GM20000 (cell line): ENCODE measurements around the gene PAH.

ENCODE experiments used
- DNase-seq: peaks from one replicate; pipeline ENCODE4 v3.0.0; 2012; ENCODE audit warnings: low spot score
- TF ChIP-seq, protein P1 (sequence below): IDR thresholded peaks from 2 replicates; pipeline ENCODE4 v1.5.1; 2012; ENCODE audit warnings: mild to moderate bottlenecking, control low read depth; ENCODE audit errors: extremely low read depth, missing control alignments

PAH gene

DNA sequence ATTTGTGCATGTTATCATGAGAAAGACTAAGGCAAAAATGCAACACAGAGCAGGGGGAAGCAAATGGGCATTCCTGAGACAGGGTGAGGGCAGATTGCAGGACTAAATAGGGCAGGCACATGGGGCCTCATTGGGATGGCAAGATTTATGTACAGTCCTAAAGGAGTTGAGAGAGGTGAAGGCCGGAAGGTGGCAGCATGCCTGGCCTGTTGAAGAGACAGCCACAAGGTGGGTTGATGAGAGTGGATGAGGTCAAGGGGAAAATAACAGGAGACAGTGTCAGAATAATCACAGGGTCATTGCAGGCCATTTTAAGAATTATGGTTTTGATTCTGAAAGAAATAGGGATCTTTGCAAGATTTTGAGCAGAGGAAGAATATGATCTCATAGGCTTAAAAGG is 21.0 kb downstream of the PAH start:
- DNase-seq: no peak
- TF ChIP-seq, protein P1, sequence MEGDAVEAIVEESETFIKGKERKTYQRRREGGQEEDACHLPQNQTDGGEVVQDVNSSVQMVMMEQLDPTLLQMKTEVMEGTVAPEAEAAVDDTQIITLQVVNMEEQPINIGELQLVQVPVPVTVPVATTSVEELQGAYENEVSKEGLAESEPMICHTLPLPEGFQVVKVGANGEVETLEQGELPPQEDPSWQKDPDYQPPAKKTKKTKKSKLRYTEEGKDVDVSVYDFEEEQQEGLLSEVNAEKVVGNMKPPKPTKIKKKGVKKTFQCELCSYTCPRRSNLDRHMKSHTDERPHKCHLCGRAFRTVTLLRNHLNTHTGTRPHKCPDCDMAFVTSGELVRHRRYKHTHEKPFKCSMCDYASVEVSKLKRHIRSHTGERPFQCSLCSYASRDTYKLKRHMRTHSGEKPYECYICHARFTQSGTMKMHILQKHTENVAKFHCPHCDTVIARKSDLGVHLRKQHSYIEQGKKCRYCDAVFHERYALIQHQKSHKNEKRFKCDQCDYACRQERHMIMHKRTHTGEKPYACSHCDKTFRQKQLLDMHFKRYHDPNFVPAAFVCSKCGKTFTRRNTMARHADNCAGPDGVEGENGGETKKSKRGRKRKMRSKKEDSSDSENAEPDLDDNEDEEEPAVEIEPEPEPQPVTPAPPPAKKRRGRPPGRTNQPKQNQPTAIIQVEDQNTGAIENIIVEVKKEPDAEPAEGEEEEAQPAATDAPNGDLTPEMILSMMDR: peak; percentile 11

DNA sequence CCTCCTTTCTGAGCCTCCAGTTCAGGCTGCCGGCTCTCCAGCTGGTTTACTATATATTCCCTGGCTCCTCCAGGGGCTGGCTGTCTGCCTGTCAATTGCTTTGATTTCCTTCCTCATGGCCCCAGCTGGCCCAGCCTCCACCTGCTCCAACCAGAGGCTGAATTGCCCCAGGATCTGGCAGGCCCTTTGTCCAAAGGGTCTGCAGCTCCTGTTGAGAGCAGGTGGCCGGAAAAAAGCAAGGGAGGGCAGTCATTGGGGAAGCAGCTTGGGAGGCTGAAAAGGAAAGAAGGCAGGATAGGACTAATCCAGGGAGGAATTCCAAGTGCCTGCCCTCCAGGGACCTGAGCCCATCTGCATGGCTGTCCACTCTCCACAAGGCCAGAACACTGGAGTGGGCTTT is 25.3 kb downstream of the PAH start:
- DNase-seq: no peak
- TF ChIP-seq, protein P1: no peak

DNA sequence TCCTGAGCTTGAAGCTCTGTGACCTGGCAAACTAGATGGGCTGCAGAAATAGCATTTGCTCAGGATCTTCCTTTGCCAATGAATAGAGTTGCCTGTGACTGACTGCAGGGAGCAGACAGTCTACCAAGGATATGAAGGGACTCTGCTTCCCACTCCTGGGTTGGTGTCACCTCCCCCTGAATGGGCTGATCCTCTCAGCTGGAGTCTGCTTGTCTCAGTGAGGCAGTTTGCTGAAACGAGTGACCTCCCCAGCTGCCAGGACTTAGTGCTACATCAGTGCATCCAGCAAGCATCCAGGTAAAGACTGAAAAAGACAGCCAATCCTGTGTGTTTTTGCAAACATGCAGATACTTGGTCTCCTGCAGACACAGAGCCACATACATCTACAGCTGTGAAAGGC is 28.5 kb downstream of the PAH start:
- no peak for DNase-seq
- TF ChIP-seq, protein P1: no peak

DNA sequence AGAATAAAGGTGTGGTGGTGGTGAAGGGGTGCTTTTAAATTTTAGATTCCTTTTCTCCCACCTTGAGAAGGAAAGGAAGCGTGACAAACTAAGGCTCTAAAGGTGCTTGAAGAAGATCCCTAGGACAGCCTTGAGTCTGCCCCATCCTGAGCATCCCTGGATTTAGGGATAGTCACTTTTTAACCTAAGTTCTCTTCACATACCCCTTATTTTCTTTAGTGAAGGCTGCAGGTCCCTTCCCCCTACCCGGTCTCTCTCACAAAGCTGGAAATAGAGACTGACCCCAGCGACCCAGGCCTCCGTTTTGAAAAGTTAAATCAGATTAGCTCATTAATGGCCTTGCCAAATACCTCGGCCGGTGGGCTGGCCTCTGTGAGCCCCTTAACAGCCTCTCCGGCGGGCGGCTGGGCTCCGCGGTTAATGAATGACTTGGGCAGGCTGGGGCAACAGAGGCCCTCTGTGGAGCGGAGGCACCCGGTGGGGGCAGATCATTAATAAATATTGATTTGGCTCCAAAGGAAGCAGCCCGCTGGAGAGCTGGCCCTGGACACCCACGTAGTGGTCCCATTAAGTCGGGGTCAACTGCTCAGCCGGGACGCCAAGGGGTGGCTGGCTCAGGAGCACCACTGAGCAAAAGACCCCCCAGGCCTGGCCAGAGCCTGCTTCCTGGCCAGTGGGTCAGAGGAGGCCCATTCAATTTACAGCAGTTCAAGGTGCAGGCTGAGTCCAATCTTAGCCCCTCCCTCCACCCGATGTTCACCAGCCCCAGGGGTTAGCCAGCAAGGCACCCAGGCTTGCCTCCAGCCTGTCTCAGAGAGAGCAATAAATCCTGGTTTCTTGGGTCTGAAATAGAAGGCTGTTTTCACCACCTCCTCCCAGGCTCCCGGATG is 31.8 kb downstream of the PAH start:
- no peak for DNase-seq

DNA sequence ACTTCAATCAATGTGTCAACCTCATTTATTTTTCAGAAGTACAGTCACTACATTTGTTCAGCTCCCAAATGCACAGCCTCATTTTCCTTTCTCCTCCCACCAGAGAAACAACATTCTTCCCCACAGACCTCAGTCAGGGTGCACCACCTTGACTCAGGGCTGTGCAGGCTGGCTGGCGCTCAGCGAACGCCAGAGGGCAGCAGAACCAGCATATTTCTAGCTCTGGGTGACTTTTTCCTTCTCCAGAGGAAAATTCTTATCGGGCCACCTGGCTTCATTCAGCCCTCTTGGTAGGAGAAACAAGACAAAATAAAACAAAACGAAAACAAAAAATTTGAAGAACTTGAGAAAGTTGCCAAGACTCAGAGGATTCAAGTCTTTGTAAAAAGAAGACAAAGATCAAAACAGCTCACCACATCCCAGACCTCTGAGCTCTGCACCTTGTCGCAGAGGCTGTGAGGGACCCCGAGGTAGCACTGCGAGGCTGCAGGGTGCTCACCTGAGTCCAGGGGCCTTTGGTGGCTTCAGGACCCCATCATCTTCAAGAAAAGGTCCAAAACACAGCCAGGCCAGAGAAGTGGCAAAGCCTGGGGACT is 33.7 kb downstream of the PAH start:
- peak; percentile 57 for DNase-seq
- TF ChIP-seq, protein P1: peak; percentile 87

More for the DNA sequence above, 31.8 kb downstream of the PAH start:
- TF ChIP-seq, protein P1: no peak

DNA sequence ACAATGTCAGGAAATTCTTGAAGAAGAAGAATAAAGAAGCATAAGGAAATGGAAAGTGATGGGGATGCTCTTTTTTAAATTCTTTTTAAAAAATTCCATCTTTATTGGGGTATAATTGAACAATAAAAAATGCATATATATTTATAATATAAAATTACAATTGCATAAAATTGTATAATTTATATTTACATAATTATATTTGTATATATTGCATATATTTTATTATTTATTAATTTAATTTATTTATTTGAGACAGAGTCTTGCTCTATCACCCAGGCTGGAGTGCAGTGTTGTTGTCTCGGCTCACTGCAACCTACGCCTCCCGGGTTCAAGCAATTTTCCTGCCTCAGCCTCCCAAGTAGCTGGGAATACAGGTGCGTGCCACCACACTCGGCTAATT is 36.3 kb downstream of the PAH start:
- TF ChIP-seq, protein P1: no peak
- no peak for DNase-seq

DNA sequence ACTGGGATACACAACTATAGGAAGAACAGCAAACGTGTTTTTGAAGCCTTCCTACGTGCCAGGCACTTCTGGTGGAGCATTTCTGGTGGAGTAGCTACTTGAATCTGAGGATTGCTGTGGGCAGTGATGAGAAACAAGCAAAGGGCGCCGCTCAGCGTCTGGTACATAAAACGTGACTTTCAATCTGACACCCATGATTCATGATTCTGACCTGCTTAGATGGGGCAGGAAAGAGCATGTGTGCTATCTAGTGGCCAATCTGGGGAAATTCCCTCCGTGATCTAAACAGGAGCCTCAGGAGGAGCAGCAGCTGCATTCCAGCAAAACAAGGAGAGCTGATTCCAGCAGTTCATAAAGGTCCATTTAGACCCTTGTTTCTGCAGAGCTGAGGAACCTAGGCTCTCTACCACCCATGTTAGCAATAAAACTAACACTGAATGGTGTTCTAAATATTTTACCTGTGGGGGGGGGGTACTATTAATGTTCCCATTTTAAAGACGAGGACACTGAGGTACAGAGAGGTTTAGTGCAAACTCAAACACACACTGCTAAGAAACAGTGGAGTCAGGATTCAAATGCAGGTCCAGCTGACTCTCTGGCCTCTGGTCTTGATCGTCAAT is 37.8 kb downstream of the PAH start:
- TF ChIP-seq, protein P1: peak; percentile 3
- peak; percentile 57 for DNase-seq
